Small intestine (tissue), 7 donors: ENCODE results near the gene C1QTNF1. TPM values are rescaled to one million over a fixed set of nuclear protein-coding genes. Genes with fewer than 3 reads are reported as not detected.

Experiments
- DNase-seq, 2 donors: peaks; one replicate each; pipeline versions ENCODE4 v3.0.0 to v3.0.0-alpha.2; 2013
- FAIRE-seq: peaks from 2 replicates; lab custom pipeline; 2012; peaks lifted over from hg19 to GRCh38; lab: Jason Lieb, UNC
- H3K27ac ChIP-seq, 3 donors: one replicate each; pipeline ENCODE4 v1.5.1; 2013; ENCODE audit warnings: low read length in 2 of 3, mild to moderate bottlenecking in 2 of 3, control low read depth in 1 of 3, inconsistent platforms in 1 of 3, low read depth in 1 of 3, moderate library complexity in 1 of 3
- H3K27me3 ChIP-seq, 3 donors: one replicate each; pipeline ENCODE4 v1.6.1; 2013; ENCODE audit warnings: low read length in 3 of 3, inconsistent platforms in 1 of 3; ENCODE audit not compliant: control insufficient read depth in 3 of 3, insufficient read depth in 3 of 3
- H3K36me3 ChIP-seq, 3 donors: one replicate each; pipeline ENCODE4 v1.6.1; 2013; ENCODE audit warnings: low read length in 3 of 3, inconsistent platforms in 1 of 3, low read depth in 1 of 3, mild to moderate bottlenecking in 1 of 3, moderate library complexity in 1 of 3; ENCODE audit not compliant: control insufficient read depth in 3 of 3, insufficient read depth in 2 of 3
- H3K4me1 ChIP-seq, 3 donors: one replicate each; pipeline ENCODE4 v1.6.1; 2013; ENCODE audit warnings: low read length in 2 of 3, inconsistent platforms in 1 of 3, low read depth in 1 of 3, mild to moderate bottlenecking in 1 of 3, moderate library complexity in 1 of 3; ENCODE audit not compliant: control insufficient read depth in 3 of 3, insufficient read depth in 2 of 3
- H3K4me3 ChIP-seq, 3 donors: one replicate each; pipeline ENCODE4 v1.5.1; 2013; ENCODE audit warnings: low read length in 3 of 3, control low read depth in 1 of 3, inconsistent platforms in 1 of 3, low read depth in 1 of 3, mild to moderate bottlenecking in 1 of 3, moderate library complexity in 1 of 3
- H3K9me3 ChIP-seq, 2 donors: one replicate each; pipeline ENCODE4 v1.6.1; 2013; ENCODE audit warnings: low read depth in 1 of 2, low read length in 1 of 2; ENCODE audit not compliant: control insufficient read depth in 2 of 2, insufficient read depth in 1 of 2
- WGBS, 3 donors: extraction: QIAGEN DNeasy Blood & Tissue Kit; methylation state at CpG; one replicate each; pipeline ENCODE4 v1.1.7; 2013; 5-methylcytosine and 5-hydroxymethylcytosine counted together
- polyA plus RNA-seq, 4 donors: library from polyadenylated mRNA; stranded (reverse) in 3 of 4; unstranded in 1 of 4; fragments of 200-250 nt in 3 of 4; fragments of 120-200 nt in 1 of 4; gene quantifications; one replicate each; pipeline versions ENCODE4 v1.2.1 to v1.2.3, GENCODE V29; 2013
- donor health status: healthy with polysubstance abuse.
- donor health status: control.
- donor health status: control.
- donor health status: Bipolar disorder and iron deficiency.
- donor health status: healthy.

C1QTNF1 gene
- polyA plus RNA-seq, 4 donors = 0.67 to 57.4 (median 2.8) TPM

DNA sequence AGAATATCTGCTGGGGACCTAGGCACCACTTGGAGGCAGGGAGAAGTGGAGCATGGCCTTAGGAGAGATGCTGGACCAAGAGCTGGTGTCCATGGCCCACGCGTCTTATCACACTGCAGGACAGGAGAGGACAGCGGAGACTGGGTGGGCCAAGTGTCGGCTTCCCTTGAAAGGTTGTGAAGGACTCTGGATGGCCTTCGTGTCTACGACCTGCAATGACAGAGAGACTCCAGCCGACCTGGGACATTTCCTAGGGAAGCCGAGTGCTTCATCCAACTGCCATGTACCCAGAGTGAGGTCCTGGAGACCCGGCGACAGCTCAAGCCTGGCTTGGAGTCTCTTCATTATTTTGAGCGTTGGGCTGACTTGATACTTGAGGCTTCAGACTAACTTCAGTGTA, 20.5 kb downstream of the C1QTNF1 start:
- no peaks in the 10 kb centered on the region for H3K9me3 ChIP-seq
- H3K4me3 ChIP-seq = no peak overlapping the region
- no peak for DNase-seq
- 91 to 94% (median 92%) methylated on average over 11 of the region's 11 CpGs for WGBS, 3 donors
- no peak overlapping the region for H3K27ac ChIP-seq
- H3K36me3 ChIP-seq = no peaks in the 10 kb centered on the region
- FAIRE-seq = no peak
- peaks cover 0 to 2% (median 0%) of the 10 kb centered on the region in 3 donors for H3K27me3 ChIP-seq
- no peaks in the 10 kb centered on the region for H3K4me1 ChIP-seq

DNA sequence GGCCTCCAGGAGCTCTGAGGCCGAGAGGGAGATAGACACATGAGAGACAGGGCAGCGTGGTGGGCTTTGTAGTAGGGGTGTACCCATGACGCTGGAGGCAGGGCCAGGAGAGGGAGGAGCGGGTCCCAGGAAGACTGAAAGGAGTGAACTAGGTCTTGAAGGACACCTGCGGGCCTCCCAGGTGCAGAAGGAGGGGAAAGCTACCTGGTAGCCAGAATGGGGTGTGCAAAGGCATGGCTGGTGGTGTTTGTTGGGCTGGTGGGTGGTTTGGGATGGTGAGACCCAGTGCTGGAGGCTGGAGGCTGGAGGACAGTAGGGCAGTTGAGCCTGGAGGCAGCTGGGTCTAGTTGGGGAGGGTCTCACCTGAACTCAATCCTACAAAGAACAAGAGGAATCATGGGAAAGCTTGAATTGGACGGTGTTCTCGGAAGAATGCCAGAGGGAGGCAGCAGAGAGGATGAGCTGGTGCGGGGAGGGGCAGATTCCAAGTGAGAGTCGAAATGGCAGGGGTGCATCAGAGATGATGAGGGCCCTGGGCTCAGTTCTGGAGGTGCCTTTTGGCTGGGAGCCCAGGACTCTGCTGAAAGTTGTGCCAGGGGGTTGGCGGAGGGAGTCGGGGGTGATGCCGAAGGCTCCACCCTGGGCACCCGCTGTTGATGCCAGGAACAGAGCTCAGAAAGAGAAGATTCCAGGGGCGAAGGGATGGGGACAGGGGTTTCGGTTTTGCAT, 21.2 kb downstream of the C1QTNF1 start:
- Histone ChIP-seq H3K27me3 (peaks cover 0 to 4% (median 0%) of the 10 kb centered on the region in 3 donors), H3K4me3 (no peak overlapping the region), H3K36me3 (no peaks in the 10 kb centered on the region), H3K9me3 (no peaks in the 10 kb centered on the region), H3K4me1 (no peaks in the 10 kb centered on the region), H3K27ac (no peak overlapping the region)
- DNase-seq (no peak), FAIRE-seq (no peak)
- WGBS, 3 donors = 75 to 80% (median 78%) methylated on average over 15 of the region's 15 CpGs

DNA sequence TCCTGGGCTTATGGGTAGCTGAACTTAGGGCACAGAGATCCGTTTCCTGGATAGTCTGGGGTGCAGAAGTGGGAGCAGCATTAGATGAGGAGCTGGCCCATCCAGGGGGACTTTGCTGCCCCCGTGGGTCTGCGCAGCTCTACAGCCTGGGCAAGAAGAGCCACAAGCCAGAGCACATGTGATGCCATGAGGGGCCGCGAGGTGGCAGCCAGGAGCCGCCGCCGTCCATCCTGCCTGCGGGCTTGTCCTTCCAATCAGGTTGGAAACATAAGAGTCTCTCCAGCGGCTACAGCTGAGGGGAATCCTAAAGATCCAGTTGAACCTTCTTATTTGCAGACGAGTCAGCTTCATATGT, 21.9 kb downstream of the C1QTNF1 start:
- Histone ChIP-seq H3K27ac (no peak overlapping the region), H3K4me1 (no peaks in the 10 kb centered on the region), H3K36me3 (no peaks in the 10 kb centered on the region), H3K9me3 (no peaks in the 10 kb centered on the region), H3K4me3 (no peak overlapping the region), H3K27me3 (peaks cover 0 to 4% (median 0%) of the 10 kb centered on the region in 3 donors)
- 2 to 3% (median 2%) methylated on average over 11 of the region's 11 CpGs for WGBS, 3 donors
- FAIRE-seq (no peak), DNase-seq (peak; percentile 64 to 76)

DNA sequence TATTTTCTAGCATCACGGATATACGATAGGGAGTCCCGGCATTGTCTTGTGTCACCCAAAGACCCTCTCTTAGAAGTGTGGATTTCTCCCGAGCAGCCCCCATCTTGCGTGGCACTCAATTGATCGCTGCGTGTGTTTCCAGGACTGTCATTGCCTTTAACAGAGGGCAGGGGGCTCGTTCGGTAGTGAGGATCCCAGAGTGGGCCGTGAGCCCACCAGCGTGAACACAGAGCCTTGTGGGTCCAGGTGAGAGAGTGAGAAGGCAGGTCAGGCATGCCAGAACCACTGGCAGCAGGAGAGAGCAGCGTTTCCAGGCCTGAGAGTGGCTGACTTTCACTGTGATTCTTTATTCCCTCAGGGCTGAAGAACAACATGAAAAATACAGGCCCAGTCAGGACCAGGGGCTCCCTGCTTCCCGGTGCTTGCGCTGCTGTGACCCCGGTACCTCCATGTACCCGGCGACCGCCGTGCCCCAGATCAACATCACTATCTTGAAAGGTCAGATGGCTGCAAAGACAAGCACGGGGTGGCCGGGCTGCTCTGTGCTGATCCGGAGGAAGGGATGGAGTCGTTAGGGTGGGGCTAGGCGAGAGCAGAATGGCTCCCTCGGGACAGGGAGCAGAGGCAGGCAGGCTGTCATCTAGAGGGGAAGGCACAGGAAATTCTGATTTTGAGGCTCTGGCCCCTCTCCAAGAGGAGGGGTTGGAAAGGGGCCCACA, 22.4 kb downstream of the C1QTNF1 start:
- Histone ChIP-seq H3K27ac (no peak overlapping the region), H3K36me3 (no peaks in the 10 kb centered on the region), H3K27me3 (peaks cover 0 to 4% (median 0%) of the 10 kb centered on the region in 3 donors), H3K9me3 (no peaks in the 10 kb centered on the region), H3K4me1 (no peaks in the 10 kb centered on the region), H3K4me3 (no peak overlapping the region)
- DNase-seq = no peak
- WGBS, 3 donors = 67 to 75% (median 75%) methylated on average over 25 of the region's 25 CpGs
- no peak for FAIRE-seq

DNA sequence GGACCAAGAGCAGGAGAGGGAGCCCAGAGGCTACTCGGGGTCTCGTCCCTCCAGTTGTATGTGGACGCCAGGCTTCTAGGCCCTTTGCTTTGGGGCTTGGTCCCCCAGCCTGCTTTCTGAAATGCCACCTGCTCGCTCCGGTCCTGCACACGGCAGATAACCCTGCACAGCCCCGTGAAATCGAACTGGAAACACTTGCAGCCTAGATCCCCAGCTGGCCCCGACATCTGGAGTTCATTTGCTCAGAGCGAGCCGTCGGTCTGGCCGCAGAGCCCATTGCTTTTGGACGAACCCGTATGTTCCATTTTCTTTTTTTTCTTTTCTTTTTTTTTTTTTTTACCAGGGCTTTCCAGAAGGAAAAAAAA, 22.9 kb downstream of the C1QTNF1 start:
- Histone ChIP-seq H3K27ac (no peak overlapping the region), H3K36me3 (no peaks in the 10 kb centered on the region), H3K9me3 (no peaks in the 10 kb centered on the region), H3K4me3 (no peak overlapping the region), H3K27me3 (peaks cover 0 to 4% (median 0%) of the 10 kb centered on the region in 3 donors), H3K4me1 (no peaks in the 10 kb centered on the region)
- DNase-seq = no peak
- no peak for FAIRE-seq
- 72 to 92% (median 84%) methylated on average over 15 of the region's 15 CpGs for WGBS, 3 donors

DNA sequence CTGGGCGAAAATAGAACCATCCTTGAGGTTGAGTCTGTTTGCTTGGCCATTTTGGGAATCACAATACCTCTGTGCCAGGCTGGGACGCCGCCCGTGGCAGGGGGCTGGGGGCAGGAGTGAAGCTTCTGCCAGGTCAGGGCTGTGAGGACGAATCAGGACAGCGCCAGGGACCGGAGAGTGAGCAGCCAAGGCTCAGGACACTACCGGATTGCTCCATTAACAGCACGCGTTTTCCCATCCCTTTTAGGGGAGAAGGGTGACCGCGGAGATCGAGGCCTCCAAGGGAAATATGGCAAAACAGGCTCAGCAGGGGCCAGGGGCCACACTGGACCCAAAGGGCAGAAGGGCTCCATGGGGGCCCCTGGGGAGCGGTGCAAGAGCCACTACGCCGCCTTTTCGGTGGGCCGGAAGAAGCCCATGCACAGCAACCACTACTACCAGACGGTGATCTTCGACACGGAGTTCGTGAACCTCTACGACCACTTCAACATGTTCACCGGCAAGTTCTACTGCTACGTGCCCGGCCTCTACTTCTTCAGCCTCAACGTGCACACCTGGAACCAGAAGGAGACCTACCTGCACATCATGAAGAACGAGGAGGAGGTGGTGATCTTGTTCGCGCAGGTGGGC, 23.4 kb downstream of the C1QTNF1 start:
- Histone ChIP-seq H3K36me3 (no peaks in the 10 kb centered on the region), H3K4me3 (no peak overlapping the region), H3K9me3 (no peaks in the 10 kb centered on the region), H3K27ac (no peak overlapping the region), H3K4me1 (no peaks in the 10 kb centered on the region), H3K27me3 (peaks cover 0 to 4% (median 0%) of the 10 kb centered on the region in 3 donors)
- no peak for FAIRE-seq
- DNase-seq = no peak
- WGBS, 3 donors = 91 to 96% (median 91%) methylated on average over 30 of the region's 30 CpGs

DNA sequence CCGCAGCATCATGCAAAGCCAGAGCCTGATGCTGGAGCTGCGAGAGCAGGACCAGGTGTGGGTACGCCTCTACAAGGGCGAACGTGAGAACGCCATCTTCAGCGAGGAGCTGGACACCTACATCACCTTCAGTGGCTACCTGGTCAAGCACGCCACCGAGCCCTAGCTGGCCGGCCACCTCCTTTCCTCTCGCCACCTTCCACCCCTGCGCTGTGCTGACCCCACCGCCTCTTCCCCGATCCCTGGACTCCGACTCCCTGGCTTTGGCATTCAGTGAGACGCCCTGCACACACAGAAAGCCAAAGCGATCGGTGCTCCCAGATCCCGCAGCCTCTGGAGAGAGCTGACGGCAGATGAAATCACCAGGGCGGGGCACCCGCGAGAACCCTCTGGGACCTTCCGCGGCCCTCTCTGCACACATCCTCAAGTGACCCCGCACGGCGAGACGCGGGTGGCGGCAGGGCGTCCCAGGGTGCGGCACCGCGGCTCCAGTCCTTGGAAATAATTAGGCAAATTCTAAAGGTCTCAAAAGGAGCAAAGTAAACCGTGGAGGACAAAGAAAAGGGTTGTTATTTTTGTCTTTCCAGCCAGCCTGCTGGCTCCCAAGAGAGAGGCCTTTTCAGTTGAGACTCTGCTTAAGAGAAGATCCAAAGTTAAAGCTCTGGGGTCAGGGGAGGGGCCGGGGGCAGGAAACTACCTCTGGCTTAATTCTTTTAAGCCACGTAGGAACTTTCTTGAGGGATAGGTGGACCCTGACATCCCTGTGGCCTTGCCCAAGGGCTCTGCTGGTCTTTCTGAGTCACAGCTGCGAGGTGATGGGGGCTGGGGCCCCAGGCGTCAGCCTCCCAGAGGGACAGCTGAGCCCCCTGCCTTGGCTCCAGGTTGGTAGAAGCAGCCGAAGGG, 24.2 kb downstream of the C1QTNF1 start:
- Histone ChIP-seq H3K27me3 (peaks cover 0 to 5% (median 0%) of the 10 kb centered on the region in 3 donors), H3K4me3 (no peak overlapping the region), H3K9me3 (peaks cover 0 to 2% of the 10 kb centered on the region in 2 donors), H3K4me1 (no peaks in the 10 kb centered on the region), H3K36me3 (no peaks in the 10 kb centered on the region), H3K27ac (no peak overlapping the region)
- FAIRE-seq (no peak), DNase-seq (peak in 1 of 2 donors; percentile 43)
- 53 to 77% (median 61%) methylated on average over 41 of the region's 41 CpGs for WGBS, 3 donors
